GM10847 (cell line): ENCODE data around the gene TMEM161B.

Experiments used
- POLR2A ChIP-seq: IDR thresholded peaks from 2 replicates; pipeline ENCODE4 v1.6.1; 2011; ENCODE audit not compliant: insufficient read length; ENCODE audit errors: extremely low read depth

Gene TMEM161B

GRCh38 chr5:88214655-88215054 is 54.0 kb downstream of the TMEM161B start:
- no peak for TF ChIP-seq POLR2A

DNA sequence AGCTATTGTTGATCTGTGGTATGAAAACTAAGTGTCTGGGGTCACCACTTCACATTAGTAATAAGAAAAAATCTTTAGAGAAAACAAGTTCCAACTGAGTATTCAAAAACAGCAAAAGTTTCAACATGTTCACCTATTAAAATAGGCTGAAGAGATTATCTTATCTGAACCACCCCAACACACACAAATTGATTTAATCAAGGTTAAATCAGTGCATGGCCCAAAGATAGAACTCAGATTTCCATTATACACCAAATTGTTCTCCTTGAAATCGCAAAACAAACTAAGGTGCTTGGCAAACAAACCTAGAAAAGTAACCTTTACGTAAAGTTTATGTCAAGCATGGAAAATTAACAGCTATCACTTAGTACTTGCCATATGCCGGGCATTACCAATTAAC is 61.1 kb downstream of the TMEM161B start:
- no peak for TF ChIP-seq POLR2A

DNA sequence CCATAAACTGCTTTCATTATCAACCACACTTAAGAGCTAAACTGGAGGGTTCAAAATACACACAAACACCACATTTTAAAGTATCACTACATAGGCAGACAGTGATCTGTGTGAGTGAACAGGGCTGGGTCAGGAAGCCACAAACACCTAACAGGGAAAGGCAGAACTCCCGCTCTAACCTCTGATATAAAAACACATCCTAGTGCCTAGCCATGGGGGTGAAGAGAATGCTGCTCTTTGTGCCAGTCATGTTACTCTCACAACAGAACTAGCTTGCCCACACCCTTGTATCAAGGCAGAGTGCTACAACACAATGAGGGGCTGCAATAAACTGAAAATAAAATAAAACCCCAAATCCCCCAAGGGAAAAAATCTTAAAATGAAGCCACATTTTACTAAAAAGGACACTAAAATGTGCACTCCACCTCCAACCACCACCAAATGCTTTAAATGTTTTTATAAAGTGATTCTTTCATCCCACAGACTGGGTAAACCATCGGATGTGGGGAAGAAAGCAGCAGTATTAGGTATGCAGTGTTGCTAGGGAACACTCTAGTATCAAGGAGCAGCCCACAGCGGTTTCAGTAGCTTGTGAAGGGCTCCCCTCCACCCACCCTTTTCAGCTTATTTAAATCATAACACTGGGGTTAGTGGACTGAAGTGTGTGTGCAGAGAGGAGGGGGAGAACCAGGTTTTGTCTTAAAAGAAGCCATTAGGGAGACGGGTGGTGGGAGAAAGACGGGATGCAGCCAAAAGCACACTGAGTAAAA is 64.5 kb downstream of the TMEM161B start:
- no peak for TF ChIP-seq POLR2A

DNA sequence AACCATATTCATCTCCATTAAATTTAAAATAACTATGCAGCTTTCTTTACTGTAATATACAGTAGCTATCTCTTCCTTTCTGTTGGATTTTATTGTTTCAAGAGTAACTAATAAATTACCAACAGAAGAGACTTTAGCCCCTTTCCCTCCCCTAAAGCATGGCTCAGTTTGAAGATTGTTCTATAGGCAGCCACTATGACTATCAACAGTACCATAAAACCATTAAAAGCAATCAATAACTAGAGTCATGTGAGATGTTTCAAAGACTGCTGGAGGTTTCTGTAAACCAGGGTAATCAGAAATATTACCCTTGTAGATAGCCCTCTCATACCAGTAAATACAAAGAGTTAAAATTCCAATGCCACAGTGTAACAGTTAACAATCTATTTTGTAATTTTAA is 73.0 kb downstream of the TMEM161B start:
- no peak for TF ChIP-seq POLR2A

GRCh38 chr5:88193896-88194295 is 74.7 kb downstream of the TMEM161B start:
- TF ChIP-seq POLR2A, result no peak

DNA sequence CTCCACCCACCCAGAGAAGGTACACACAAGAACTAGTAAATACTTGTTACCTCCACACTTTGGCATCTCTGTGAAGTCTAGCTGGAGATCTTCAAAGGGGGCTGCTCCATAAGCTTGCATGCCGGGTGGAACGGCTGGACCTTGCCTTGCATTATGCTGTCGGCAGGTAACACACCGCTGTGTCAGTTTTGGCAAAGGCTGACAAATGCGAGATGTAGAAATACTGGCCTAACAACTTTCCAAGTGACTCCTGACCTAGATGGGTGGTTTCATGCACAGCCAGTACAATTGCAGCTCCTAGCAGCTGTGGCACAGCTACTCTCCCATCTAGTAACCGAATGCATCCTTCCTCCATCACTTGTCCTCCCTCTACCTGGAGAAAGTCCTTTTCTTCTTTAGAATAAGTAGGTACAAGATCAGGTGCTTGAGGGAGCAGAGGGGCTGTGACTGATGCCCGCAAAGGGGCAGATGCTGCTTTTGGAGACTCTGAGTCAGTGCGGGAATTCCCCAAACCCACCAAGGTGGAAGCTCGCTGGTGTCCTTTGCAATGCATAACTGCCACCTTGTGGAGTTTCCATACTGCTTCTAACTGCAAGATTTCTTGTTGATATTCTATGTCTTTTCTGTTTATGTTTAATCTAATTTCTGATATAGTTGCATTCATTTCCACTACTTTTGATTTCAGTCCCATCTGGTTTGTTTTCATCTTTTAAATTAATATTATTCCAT is 78.4 kb downstream of the TMEM161B start:
- TF ChIP-seq POLR2A, result no peak

DNA sequence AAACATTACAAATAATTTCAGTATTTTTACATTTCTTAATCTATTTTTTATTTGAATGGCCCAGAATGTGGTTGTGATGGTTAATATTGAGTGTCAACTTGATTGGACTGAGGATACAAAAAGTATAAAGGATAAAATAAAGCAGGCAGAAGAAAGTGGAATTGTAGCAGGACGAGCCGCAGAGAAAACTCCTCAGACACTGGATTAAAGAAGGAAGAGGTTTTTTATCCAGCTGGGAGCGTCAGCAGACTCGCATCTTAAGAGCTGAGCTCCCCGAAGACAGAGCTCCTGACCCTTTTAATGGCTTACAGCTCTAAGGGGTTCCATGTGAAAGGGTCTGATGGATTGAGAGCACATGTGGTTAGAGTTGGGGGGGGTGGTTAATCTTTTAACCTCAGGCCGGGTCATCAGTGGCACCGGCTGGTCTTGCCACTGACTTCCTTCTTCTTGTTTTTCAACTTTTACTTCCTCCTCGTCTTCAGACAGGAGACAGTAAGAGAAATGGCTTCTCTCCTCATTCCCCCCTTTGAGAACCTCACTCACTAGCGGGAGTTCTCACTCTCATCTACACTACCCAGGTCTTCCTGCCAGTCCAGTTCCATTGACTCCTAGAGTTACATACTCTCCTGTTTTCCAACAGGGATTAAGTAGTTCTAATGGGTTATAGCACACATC is 80.0 kb downstream of the TMEM161B start:
- no peak for TF ChIP-seq POLR2A

GRCh38 chr5:88183255-88183654 is 85.4 kb downstream of the TMEM161B start:
- no peak for TF ChIP-seq POLR2A

DNA sequence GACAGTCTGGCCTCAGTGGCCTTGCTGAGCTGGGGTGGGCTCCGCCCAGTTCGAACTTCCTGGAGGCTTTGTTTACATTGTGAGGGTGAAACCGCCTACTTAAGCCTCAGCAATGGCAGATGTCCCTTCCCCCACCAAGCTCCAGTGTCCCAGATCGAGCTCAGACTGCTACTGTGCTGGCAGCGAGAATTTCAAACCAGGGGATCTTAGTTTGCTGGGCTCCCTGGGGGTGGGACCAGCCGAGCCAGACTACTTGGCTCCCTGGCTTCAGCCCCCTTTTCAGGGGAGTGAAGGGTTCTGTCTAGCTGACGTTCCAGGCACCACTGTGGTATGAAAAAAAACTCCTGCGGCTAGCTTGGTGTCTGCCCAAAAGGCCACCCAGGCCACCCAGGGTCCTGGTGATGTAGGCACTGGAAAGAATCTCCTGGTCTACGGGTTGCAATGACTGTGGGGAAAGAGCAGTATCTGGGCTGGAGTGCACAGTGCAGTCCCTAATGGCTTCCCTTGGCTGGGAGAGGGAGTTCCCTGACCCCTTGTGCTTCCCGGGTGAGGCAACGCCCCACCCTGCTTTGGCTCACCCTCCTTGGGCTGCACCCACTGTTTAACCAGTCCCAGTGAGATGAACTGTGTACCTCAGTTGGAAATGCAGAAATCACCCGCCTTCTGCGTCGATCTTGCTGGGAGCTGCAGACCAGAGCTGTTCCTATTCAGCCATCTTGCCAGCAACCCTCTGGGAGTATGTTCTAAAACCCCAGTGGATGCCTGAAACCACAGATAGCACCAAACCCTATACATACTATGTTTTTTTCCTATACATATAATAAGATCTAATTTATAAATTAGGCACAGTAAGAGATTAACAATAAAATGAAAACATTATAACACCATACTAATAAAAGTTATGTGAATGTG is 95.5 kb downstream of the TMEM161B start:
- no peak for TF ChIP-seq POLR2A

- TF ChIP-seq POLR2A, result no peak
Observed at GRCh38 chr5:88159591-88159990, 109.1 kb downstream of the TMEM161B start.

- no peak for TF ChIP-seq POLR2A
Observed at GRCh38 chr5:88158056-88158455, 110.6 kb downstream of the TMEM161B start.

DNA sequence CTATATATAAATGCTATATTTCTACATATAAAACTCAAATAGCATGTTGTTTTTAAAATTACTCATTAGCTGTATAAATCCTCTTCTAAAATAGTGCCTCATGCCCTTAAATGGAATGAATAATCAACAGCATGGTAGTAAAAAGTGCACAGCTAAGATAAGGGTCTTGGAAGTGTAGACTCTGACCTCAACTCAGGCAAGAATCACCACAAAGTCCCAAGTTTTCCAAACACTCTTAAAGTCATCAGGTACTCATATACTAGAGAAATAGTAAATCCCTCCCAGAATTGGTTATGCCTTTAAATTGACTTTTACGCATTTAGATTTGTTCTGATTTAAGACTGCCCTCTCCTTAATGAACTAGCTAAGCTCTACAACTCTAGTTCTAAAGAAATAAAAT is 113.8 kb downstream of the TMEM161B start:
- TF ChIP-seq POLR2A, result no peak

DNA sequence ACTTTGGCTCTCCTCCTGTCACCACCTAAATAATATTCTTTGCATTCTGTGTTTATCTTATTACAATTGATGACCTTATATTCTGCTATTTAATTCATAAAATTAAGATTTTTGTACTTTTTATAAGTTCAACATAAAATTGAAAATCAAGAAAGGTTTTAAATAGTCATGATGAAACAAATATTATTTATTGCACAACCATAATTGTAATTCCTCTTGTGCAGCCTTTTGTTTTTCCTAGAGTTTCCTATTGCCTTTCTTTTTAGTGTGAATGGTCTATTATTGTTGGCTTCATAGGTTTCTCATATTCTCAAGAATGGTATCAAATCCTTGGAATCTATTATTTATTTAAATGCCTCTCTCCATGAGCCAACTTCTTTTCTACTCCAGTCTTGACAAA is 117.9 kb downstream of the TMEM161B start:
- no peak for TF ChIP-seq POLR2A

GRCh38 chr5:88145611-88146467 is 122.8 kb downstream of the TMEM161B start:
- no peak for TF ChIP-seq POLR2A
